ENCODE measurements around the gene ANXA8.

GRCh38 chr10:47419421-47419820, 64.5 kb downstream of the ANXA8 start:
- TF ChIP-seq CTCF (IDR thresholded peaks at IDR 0.05; ENCODE audit: borderline replicate concordance, extremely low read depth, low read length, poor library complexity, severe bottlenecking) (no peak), EZH2 (IDR thresholded peaks at IDR 0.05; ENCODE audit: borderline replicate concordance, low read depth, low read length, severe bottlenecking) (no peak)

Data from DND-41 (cell line).